ENCODE data around the gene TSPAN3.

- TF ChIP-seq CTCF (IDR thresholded peaks at IDR 0.05; ENCODE audit: insufficient read depth, low read length, poor library complexity, severe bottlenecking) (no peak), EZH2phosphoT487 (conservative IDR thresholded peaks at IDR 0.05; ENCODE audit: low read length) (no peak)
Measured at GRCh38 chr15:77002436-77002835, 68.5 kb downstream of the TSPAN3 start.
